ENCODE results near the gene TMIGD1.

DNA sequence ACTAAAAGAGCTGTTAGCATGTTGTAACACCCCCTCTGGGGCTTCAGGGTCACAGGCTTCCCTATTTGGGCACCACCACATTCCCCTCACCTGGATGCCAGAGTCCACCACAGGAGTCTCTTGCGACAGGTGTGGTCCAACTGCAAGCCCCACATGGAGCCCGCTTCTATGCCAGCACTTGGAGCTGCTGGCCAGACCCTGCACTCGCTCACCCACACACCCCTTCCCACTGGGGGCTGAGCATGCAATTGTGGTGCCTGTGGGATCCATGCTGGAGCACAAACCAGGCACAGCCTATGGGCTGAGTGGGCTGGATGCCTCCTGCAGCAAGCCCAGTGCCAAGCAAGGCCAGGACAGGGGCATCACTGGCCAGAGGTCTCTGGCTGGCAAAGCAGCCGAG lies 36.1 kb downstream of the TMIGD1 start:
- TF ChIP-seq, protein P1, sequence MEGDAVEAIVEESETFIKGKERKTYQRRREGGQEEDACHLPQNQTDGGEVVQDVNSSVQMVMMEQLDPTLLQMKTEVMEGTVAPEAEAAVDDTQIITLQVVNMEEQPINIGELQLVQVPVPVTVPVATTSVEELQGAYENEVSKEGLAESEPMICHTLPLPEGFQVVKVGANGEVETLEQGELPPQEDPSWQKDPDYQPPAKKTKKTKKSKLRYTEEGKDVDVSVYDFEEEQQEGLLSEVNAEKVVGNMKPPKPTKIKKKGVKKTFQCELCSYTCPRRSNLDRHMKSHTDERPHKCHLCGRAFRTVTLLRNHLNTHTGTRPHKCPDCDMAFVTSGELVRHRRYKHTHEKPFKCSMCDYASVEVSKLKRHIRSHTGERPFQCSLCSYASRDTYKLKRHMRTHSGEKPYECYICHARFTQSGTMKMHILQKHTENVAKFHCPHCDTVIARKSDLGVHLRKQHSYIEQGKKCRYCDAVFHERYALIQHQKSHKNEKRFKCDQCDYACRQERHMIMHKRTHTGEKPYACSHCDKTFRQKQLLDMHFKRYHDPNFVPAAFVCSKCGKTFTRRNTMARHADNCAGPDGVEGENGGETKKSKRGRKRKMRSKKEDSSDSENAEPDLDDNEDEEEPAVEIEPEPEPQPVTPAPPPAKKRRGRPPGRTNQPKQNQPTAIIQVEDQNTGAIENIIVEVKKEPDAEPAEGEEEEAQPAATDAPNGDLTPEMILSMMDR (IDR thresholded peaks at IDR 0.05; ENCODE audit: poor library complexity) = no peak
- no peak for TF ChIP-seq EZH2 (IDR thresholded peaks at IDR 0.05; ENCODE audit: borderline replicate concordance)
- TF ChIP-seq EZH2phosphoT487 (IDR thresholded peaks at IDR 0.05; ENCODE audit: low read depth, severe bottlenecking, unreplicated experiment) = no peak

Measured in hepatocyte (in vitro differentiated cells).